K562 (cell line): ENCODE results near the gene MCL1. TPM values are rescaled to one million over a fixed set of nuclear protein-coding genes. Genes with fewer than 3 reads are reported as not detected.

Source experiments
- CCAR2 ChIP-seq: fragments of 200-400 bp; formaldehyde crosslinking; IDR thresholded peaks from 2 replicates; pipeline ENCODE4 v1.6.1; 2017; ENCODE audit warnings: mild to moderate bottlenecking, low read depth, low read length
- DMBX1 ChIP-seq: fragments of 250-450 bp; sonication (Bioruptor Pico); IDR thresholded peaks from 2 replicates; pipeline ENCODE4 v1.8.0; 2022; ENCODE audit warnings: inconsistent platforms, mild to moderate bottlenecking, moderate library complexity, borderline replicate concordance
- E2F4 ChIP-seq: sonication (generic); formaldehyde crosslinking; IDR thresholded peaks from 2 replicates; pipeline ENCODE4 v1.8.0; 2022; ENCODE audit warnings: mild to moderate bottlenecking, low read depth, missing genetic modification reagents
- ELF1 ChIP-seq: fragments of 200-800 bp; sonication (Bioruptor generic); IDR thresholded peaks from 2 replicates; pipeline ENCODE4 v1.6.1; 2016; ENCODE audit warnings: missing genetic modification characterization, missing compliant biosample characterization
- EP400 ChIP-seq: fragments of 450-650 bp; IDR thresholded peaks from 2 replicates; pipeline ENCODE4 v1.6.1; 2017; ENCODE audit warnings: antibody characterized with exemption, mild to moderate bottlenecking, moderate library complexity
- GABPB1 ChIP-seq: sonication (generic); formaldehyde crosslinking; IDR thresholded peaks from 2 replicates; pipeline ENCODE4 v1.8.0; 2022; ENCODE audit warnings: mild to moderate bottlenecking, missing genetic modification reagents
- HINFP ChIP-seq: fragments of 450-650 bp; conservative IDR thresholded peaks from 2 replicates; pipeline ENCODE4 v1.6.1; 2016; ENCODE audit warnings: missing genetic modification characterization, low read depth, mild to moderate bottlenecking, control low read depth, missing compliant biosample characterization
- HMGN3 ChIP-seq: IDR thresholded peaks from 2 replicates; pipeline ENCODE4 v1.6.1; 2011; ENCODE audit warnings: borderline replicate concordance, low read depth, mild to moderate bottlenecking, mixed read lengths, low read length; ENCODE audit not compliant: insufficient read length; ENCODE audit errors: extremely low read depth
- MEF2A ChIP-seq: IDR thresholded peaks from 2 replicates; pipeline ENCODE4 v1.6.1; 2011; ENCODE audit warnings: low read depth, mild to moderate bottlenecking, low read length, moderate library complexity; ENCODE audit not compliant: control insufficient read depth
- NCOA4 ChIP-seq: fragments of 450-650 bp; IDR thresholded peaks from 2 replicates; pipeline ENCODE4 v1.6.1; 2018; ENCODE audit warnings: mild to moderate bottlenecking; ENCODE audit not compliant: partially characterized antibody
- PHF21A ChIP-seq: fragments of 450-650 bp; IDR thresholded peaks from 2 replicates; pipeline ENCODE4 v1.6.1; 2017; ENCODE audit warnings: low read depth, borderline replicate concordance
- TAF7 ChIP-seq: fragments of 450-650 bp; IDR thresholded peaks from 2 replicates; pipeline ENCODE4 v1.6.1; 2016; ENCODE audit warnings: missing genetic modification characterization, missing compliant biosample characterization
- TRIM25 ChIP-seq: fragments of 450-650 bp; IDR thresholded peaks from 2 replicates; pipeline ENCODE4 v1.7.0; 2016; ENCODE audit warnings: borderline replicate concordance
- ZBTB9 ChIP-seq: fragments of 450-650 bp; formaldehyde crosslinking; IDR thresholded peaks from 2 replicates; pipeline ENCODE4 v1.4.0; 2020; ENCODE audit warnings: mild to moderate bottlenecking, moderate library complexity
- ZFP36 ChIP-seq: fragments of 150-350 bp; IDR thresholded peaks from 2 replicates; pipeline ENCODE4 v1.6.1; 2018; ENCODE audit warnings: low read length, low read depth; ENCODE audit not compliant: partially characterized antibody
- ZNF184 ChIP-seq: sonication (generic); formaldehyde crosslinking; IDR thresholded peaks from 2 replicates; pipeline ENCODE4 v1.5.0; 2020; ENCODE audit warnings: missing genetic modification reagents
- ZNF280B ChIP-seq: fragments of 250-450 bp; sonication (Bioruptor Pico); IDR thresholded peaks from 2 replicates; pipeline ENCODE4 v1.5.1; 2021; ENCODE audit warnings: mild to moderate bottlenecking
- ZNF655 ChIP-seq: fragments of 250-450 bp; sonication (Bioruptor Pico); IDR thresholded peaks from 2 replicates; pipeline ENCODE4 v1.5.0; 2021
- polyA plus RNA-seq, 8 experiments: library from polyadenylated mRNA; depleted of rRNA in 4 of 8; stranded (reverse) in 5 of 8; unstranded in 3 of 8; fragments of >200 nt; fragmentation: Nextera tagmentation in 2 of 8; fragmentation: Illumina TruSeq in 1 of 8; extraction: Ambion mirVana in 2 of 8; extraction: Trizol in 1 of 8; gene quantifications; 2 replicates each; pipeline versions ENCODE4 v1.2.1 to v1.2.3, GENCODE V29; 2011 to 2014; ENCODE audit warnings: inconsistent platforms in 1 of 8, missing spikeins in 1 of 8
- total RNA-seq, 7 experiments: library from RNA; depleted of rRNA in 6 of 7; stranded (reverse); fragments of >200 nt in 6 of 7; fragmentation: Illumina TruSeq in 2 of 7; extraction: Trizol in 2 of 7; gene quantifications; 2 replicates each; pipeline versions ENCODE4 v1.2.1 to v1.2.3, GENCODE V29; 2011 to 2021; ENCODE audit warnings: low replicate concordance in 1 of 7

MCL1 gene
- total and polyA plus RNA-seq, 9 of the 15 experiments (the other 6 are each of a cell fraction or from before 2014, with no cell fraction given), result 27.1 to 224 (median 138) TPM

GRCh38 chr1:150548632-150549495, 30.5 kb downstream of the MCL1 start, which contains the start of gene ADAMTSL4 (continued):
- TF ChIP-seq DMBX1 (CRISPR knock-in tag) (peak; percentile 80), MEF2A (no peak), ZNF184 (CRISPR knock-in tag) (no peak), HINFP (tag) (no peak), EP400 (peak; percentile 32; the same call in 1 of the 2 replicates), E2F4 (CRISPR knock-in tag) (no peak), NCOA4 (no peak), GABPB1 (CRISPR knock-in tag) (peak; percentile 16; the same call in 1 of the 2 replicates), TRIM25 (no peak), ZNF655 (no peak), ZFP36 (no peak), TAF7 (tag) (no peak), ELF1 (no peak), ZBTB9 (peak; percentile 35; the same call in 1 of the 2 replicates), PHF21A (no peak), HMGN3 (no peak), ZNF280B (CRISPR knock-in tag) (no peak), CCAR2 (no peak)
